Endometrium (tissue), 2 donors: Measurements from ENCODE around the gene SHISA7.
"Not testable (repeated sequence)": the region's sequence is repeated elsewhere in the genome, so short reads cannot be mapped to it uniquely, and the experiment has no call there.

Experiments
- FAIRE-seq: peaks from 2 replicates; lab custom pipeline; 2012; peaks lifted over from hg19 to GRCh38; lab: Jason Lieb, UNC
- donor health status: control.
- donor health status: control.

The SHISA7 gene

DNA sequence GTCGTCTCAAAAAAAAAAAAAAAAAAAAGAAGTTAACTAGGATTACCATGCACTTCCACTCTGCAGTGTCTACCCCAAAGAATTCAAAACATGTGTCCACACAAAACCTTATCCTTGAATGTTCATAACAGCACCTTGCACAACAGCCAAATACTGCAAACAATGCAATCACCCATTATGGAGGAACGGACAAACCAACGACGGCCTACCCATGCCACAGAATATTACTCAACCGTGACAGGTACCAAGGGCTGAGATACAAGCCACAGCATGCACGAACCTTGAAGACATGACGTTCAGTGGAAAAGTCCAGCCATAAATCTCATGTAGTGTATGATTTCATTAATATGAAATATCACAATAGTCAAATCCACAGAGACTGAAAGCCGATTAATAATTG lies 3.0 kb upstream of the SHISA7 start:
- FAIRE-seq, result no peak

GRCh38 chr19:55444646-55445045 lies 1.5 kb upstream of the SHISA7 start:
- no peak for FAIRE-seq

GRCh38 chr19:55443824-55444480 lies 852 bp upstream of the SHISA7 start:
- no peak for FAIRE-seq

DNA sequence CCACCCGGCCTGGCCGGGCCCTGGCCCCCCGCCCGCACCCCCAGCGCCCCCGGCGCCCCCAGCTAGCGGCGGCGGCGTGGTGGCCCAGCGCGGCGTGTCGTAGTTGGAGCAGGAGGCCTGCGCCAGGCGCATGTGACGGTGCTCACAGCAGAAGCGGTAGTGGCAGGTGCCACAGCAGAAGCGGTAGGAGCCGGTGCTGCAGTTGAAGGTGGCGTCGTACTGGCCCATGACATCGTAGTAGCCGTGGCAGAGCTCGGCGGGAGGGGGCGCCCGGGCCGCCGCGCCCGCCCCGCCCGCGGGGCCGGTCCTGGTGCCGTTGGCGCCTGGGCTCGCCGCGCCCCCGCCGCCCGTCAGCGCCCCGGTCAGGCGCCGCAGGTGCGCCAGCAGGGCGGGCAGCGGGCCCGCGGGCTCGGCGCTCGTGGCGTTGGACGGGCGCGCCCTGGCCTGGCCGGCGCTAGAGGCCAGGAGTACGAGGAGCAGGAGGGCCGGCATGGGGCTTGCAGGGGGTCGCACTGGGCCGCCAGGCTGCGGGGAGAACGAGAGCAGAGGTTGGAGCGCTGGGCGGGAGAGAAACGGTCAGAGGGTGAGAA lies 633 bp downstream of the SHISA7 start:
- FAIRE-seq, result no peak

- no peak for FAIRE-seq
These were observed 1.3 kb downstream of the SHISA7 start for GRCh38 chr19:55441692-55442321.

GRCh38 chr19:55441319-55441691 lies 1.8 kb downstream of the SHISA7 start:
- no peak for FAIRE-seq

DNA sequence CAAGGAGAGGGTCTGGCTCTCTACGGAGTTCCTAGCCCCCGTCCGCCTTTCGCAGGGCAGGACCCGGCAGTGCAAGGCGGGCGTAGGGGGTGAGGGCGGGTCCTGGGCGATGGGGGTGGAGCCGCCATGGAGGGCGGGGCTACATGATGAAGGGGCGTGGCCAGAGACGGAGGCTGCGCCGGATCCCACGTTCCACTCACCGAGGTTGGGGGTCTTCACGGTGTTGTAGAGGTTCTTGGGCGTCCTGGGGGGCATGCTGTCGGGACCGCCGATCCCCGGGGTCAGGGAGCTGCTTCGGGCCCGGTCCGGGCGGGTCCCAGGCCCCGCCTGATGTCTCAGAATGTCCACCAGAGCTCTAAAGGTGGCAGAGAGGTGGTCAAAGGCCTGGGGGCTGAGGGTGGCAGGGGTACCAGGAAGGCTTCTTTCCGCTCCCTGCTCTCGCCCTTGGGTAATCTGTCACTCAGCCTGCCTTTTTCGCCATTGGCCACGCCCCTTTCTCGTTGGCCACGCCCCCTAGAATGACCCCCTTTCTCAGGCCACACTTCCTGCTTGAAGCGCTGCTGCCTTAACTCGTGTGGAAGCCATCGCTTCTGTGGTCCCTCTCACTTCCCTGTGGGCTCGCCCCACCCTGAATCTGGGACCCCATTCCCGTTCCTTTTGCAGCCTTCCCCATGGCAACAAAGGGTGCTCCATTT lies 2.5 kb downstream of the SHISA7 start:
- FAIRE-seq, result no peak

GRCh38 chr19:55439052-55439451 lies 4.0 kb downstream of the SHISA7 start:
- FAIRE-seq, result no peak

GRCh38 chr19:55437410-55437809 lies 5.7 kb downstream of the SHISA7 start:
- FAIRE-seq, result no peak

DNA sequence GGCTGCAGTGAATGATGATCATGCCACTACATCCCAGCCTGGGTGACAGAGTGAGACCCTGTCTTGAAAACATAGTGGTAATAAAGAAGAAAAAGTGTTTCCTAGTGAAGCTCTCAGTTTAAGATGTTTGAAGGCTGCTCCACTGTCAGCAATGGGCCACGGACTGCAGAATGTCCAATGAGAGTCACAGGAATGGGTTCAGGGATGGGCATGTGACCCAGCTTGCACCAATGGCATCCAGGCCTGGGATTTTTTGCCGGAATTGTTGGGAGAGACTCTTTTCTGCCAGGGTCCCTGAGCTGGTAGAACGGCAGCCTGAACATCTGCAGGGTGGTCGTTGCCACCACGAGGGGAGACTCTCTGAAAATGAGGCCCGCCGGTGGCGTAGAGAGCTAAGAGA lies 6.3 kb downstream of the SHISA7 start:
- no peak for FAIRE-seq

DNA sequence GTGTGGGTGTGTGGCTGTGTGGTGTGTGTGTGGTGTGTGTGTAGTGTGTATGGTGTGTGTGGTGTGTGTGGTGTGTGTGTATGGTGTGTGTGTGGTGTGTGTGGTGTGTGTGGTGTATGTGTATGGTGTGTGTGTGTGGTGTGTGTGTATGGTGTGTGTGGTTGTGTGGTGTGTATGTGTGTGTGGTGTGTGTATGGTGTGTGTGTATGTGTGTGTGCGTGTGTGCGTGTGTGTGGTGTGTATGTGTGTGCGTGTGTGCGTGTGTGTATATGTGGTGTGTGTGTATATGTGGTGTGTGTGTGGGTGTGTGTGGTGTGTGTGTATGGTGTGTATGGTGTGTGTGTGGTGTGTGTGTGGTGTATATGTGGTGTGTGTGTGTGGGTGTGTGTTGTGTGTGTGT lies 8.1 kb downstream of the SHISA7 start:
- FAIRE-seq, result no peak

DNA sequence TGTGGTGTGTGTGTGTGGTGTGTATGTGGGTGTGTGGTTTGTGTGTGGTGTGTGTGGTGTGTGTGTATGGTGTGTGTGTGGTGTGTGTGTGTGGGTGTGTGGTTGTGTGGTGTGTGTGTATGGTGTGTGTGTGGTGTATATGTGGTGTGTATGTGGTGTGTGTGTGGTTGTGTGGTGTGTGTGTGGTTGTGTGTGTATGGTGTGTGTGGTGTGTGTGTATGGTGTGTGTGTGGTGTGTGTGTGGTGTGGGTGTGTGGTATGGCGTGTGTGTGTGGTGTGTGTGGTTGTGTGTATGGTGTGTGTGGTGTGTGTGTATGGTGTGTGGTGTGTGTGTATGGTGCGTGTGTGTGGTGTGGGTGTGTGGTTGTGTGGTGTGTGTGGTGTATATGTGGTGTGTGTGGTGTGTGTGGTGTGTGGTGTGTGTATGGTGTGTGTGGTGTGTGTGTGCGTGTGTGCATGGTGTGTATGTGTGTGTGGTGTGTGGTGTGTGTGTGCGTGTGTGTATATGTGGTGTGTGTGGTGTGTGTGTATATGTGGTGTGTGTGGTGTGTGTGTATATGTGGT lies 8.7 kb downstream of the SHISA7 start:
- FAIRE-seq, result no peak

GRCh38 chr19:55433292-55433691 lies 9.8 kb downstream of the SHISA7 start:
- FAIRE-seq, result no peak

DNA sequence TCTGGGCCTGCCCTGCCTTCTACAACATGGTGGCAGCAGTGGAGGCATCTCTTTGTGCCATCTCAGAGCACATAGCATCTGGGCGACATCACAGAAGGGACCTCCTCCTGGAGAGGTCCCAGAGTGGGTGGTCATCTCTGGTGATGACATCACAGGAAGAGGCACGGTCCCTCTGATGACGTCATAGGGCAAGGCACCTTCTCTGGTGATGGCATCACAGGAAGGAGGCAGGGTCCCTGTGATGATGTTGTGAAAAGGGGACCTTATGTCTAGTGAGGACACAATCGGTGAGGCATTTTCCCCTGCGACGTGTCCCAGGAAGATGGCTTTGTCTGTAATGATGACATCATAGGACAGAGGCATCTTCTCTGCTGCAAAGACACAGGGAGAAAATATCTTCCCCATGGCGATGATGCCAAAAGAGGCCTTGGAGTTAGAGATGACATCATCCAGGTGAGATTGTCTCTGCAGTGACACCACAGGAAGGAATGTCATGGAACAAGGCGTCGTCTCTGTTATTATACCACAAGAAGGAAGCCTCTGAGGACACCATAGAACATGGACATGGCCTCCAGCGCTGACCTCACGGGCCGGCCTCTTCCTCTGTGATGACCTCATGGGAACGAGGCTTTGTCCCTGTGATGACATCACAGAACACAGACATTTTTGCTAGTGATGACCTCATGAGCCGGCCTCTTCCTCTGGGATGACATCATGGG lies 10.7 kb downstream of the SHISA7 start:
- FAIRE-seq, result no peak

DNA sequence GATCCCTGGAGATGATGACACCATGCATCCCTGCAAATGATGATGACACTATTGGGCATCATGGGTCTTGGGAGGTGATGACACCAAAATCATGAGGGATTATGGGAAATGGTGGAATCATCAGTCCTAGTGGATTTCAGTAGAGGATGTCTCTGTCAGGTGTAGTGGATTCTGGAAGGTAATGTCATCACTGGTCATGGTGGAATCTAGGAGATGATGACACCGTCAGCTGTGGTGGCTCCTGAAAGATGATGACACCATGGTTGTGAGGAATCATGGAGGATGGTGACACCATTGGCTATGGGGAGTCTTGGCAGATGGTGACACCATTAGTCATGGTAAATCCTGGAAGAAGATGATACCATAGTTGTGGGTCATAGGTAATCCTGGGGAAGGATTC lies 11.9 kb downstream of the SHISA7 start:
- FAIRE-seq, result no peak

- no peak for FAIRE-seq
These were observed 17.1 kb downstream of the SHISA7 start for GRCh38 chr19:55426042-55426441.

- no peak for FAIRE-seq
These were observed 18.6 kb downstream of the SHISA7 start for GRCh38 chr19:55424518-55424917.

DNA sequence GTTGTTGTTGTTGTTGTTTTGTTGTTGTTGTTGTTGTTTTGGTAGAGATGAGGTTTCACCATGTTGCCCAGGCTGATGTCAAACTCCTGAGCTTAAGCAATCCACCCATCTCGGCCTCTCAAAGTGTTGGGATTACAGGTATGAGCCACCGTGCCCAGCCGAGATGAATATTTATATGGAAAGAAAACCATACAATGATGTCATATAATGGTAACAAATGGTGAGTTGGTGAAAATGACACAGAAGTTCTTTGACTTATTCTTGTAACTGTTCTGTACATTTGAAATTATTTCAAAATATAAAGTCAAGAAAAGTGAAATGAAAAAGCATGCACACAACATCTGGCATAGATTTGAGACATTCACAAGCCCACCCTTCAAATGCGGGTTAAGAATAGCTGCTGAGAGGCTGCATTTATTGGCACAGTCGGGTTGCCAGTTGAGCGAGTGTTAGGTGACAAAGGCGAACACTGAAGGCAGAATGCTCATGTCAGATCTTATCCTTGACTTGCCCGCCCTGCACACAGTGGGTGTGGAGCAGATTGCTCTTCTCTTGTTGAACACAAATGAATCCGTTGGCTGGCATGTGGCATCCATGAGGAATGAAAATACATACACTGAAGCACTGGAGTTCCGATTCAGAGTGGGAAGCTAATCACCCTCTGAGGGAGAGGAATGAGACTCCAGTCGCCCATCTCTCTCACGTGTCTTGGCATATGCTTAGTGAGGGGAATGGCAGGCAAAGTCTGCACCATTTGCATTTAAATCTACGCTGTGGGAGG lies 19.7 kb downstream of the SHISA7 start:
- FAIRE-seq, result no peak

DNA sequence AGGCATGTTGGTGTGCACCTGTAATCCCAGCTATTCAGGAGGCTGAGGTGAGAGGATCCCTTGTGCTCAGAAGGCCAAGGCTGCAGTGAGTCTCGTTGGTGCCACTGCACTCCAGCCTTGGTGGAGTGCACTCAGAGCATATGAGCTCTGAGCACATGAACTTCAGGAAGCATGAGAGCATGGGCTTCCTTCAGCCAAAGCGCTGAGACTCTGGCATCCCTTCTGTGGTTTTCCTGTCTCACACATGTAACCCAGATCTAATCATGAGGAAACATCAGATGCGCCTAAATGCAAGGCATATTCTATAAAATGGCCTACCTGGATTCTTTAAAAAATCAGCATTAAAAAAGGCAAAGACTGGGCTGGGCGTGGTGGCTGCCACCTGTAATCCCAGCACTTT lies 21.8 kb downstream of the SHISA7 start:
- not testable (repeated sequence) for FAIRE-seq

GRCh38 chr19:55419624-55420236 lies 23.4 kb downstream of the SHISA7 start:
- no peak for FAIRE-seq

DNA sequence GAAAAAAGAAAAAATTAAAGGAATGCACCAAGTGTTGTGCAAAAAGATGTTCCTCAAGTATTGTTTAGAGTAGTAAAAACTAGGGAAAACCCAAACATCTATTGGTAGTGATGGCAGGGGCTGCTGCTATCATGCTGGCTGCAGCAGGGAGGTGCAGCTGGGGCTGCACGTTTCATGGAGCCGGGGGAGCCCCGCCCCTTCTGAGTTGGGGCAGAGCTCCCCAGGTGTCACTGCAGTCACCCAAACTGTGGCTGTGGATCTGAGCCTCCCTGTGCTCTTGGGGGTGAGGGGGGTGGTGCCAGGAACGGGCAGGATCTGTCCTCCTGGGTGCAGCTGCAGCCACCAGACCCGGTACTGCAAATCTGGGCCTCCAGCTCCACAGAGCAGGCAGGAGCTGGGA lies 24.0 kb downstream of the SHISA7 start:
- FAIRE-seq, result no peak
